NCI-H146 treated with DMSO at 0.1 percent for 48 hours (cell line): ENCODE results near the gene ZSWIM6.

Experiments used
- DNase-seq: peaks from one replicate; lab custom pipeline; 2025; ENCODE audit not compliant: unreplicated experiment; lab: John Stamatoyannopoulos, UW

ZSWIM6 gene

DNA sequence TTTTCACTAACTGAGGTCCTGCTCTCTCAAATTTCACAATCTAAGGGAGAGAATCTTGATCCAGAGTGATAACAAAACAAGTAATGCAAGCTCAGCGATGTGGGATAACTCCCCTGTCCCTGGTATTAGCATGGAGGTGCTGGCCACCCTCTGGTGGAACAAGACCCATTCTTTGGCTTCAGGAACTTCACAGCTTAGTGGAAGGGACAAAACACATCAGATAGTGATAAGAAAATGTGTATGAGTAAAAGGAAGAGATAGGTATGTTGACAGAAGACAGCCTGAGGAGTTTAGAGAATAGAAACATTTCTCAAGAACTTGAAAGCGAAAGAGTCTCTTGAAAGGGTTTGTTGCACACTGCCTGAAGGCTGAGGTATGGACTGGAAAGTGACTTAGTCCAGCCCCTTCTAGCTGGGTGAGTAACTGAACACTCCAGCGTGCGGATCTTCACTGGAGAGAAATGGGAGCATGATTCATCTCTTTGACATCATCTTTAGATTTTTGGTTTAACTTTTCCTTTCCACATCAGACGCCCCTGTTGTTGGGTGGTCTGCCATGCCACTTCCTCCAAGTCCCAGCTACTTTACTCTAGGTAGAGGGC lies 25.4 kb upstream of the ZSWIM6 start:
- no peak for DNase-seq

- no peak for DNase-seq
These were observed 24.9 kb upstream of the ZSWIM6 start for GRCh38 chr5:61307191-61307590.

GRCh38 chr5:61307611-61308010 lies 24.4 kb upstream of the ZSWIM6 start:
- DNase-seq, result no peak

GRCh38 chr5:61308712-61309111 lies 23.3 kb upstream of the ZSWIM6 start:
- no peak for DNase-seq

DNA sequence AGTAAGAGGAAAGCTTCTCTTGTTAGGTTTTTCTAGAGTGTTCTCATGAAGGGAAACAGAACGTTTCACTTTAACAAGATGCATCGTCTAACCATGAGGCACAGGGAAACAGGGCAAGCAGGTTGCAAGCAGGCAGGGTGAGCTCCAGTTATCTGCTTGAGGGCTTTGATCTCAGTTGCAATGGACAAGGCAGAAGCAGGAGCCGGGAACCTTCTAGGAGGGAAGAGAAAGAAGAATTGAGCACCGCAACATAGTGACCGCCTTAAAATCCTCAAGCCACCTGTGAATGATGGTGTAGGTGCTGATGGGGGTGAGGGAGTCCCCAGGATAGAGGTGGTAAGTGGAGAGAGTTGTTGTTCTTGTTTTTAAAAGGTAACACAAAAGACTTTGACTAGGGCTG lies 22.9 kb upstream of the ZSWIM6 start:
- no peak for DNase-seq

- DNase-seq, result peak; percentile 74
These were observed 20.9 kb upstream of the ZSWIM6 start for GRCh38 chr5:61311056-61311610.

- DNase-seq, result no peak
These were observed 19.9 kb upstream of the ZSWIM6 start for GRCh38 chr5:61311836-61312808.

- DNase-seq, result no peak
These were observed 17.9 kb upstream of the ZSWIM6 start for GRCh38 chr5:61313960-61314681.

DNA sequence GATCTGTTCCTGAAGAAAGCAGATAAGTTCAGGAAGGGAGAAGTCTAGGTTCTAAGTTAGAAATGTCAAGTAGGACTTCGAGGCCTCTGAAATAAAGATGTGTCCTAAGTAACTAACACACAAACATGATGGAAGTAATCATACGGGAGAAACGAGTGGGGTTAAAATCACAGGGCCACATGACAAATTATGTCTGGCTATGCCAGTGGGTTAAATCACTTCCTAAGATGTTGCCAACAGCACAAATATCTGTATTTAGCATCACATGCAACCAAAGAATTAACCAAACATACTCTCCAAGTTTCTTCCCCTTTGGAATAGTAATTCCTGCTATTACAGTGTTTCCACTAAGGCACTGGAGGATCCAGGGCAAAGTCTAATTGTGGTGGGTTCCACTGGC lies 13.7 kb upstream of the ZSWIM6 start:
- no peak for DNase-seq

DNA sequence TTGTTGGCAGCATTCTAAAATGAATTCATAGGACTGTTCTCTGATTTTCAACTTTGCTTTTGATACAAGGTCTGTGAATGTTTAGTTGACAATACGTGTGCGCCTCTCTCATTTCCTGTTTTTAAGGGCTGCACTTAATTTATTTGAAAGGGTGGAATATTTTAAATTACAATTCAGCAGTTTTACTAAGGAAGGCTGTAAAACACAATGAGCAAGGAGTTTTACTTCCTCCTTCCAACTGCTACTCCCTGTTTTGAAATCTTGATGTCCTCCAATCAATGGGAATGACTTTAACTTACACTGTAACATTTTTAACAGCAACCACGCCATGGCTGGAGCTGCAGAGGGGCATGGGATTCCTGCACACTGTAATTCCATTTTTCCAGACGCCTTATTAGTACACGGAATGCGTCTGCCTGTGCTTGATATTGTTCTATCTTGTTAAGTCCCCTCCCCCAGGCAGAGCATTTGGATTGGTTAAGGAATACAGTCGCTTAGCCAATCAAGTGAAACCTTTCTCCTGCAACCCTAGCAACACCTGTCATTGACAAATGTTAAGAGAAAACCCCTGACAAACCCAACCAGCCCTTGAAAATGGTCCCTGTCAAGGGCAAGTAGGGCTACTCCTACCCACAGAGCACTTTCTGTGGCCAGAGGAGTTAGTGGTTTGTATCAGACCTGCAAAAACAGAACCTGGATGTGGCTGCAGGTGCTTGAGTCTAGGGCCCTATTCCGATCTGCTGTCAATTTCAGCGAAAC lies 12.5 kb upstream of the ZSWIM6 start:
- DNase-seq, result no peak

GRCh38 chr5:61320860-61321259 lies 11.2 kb upstream of the ZSWIM6 start:
- DNase-seq, result no peak

GRCh38 chr5:61321669-61322068 lies 10.4 kb upstream of the ZSWIM6 start:
- DNase-seq, result no peak

DNA sequence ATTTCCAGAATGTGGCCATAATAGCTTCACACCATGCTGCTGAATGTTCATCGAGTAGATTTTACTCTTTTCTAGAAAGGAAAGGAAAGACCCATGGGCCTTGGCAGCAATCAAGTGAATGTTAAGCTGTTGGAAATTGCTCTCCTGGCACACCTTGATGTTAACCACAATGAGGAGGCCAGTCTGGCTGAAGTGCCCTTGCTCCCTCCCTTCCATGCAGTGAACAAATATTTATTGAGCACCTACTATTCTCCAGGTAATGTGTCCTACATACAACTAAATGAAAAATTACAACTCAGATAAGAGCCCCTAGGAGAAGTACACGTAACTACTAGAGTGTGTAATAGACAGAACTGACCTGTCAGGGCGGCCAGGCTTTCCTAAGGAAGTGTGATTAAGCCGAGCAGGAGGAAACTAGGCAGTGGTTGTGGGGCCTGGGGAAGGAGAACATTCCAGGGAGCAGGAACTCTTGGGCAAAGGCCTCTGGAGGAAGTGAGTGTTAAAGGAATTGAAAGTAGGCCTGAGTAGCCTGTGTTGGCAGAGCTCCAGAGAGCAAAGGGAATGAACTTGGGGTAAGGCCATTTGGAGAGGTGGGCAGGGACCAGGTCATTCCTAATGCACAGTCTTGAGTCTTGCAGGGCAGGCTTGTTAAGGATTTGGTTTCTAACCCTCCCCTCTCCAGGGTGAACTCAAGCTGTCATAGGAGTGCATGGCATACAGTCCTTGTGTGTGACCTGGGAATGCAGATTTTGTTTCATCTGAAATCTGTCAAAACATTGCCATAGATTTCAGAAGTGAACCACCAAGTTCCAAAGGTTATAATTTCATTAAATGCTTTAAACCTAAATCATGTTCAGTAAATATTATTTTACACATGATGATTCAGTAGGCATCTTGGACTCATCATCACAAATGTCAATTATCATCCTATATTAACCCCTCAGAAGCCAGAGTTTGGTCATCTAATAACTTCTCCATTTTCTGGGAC lies 9.0 kb upstream of the ZSWIM6 start:
- DNase-seq, result no peak

GRCh38 chr5:61327760-61328753 lies 4.0 kb upstream of the ZSWIM6 start:
- DNase-seq, result no peak

DNA sequence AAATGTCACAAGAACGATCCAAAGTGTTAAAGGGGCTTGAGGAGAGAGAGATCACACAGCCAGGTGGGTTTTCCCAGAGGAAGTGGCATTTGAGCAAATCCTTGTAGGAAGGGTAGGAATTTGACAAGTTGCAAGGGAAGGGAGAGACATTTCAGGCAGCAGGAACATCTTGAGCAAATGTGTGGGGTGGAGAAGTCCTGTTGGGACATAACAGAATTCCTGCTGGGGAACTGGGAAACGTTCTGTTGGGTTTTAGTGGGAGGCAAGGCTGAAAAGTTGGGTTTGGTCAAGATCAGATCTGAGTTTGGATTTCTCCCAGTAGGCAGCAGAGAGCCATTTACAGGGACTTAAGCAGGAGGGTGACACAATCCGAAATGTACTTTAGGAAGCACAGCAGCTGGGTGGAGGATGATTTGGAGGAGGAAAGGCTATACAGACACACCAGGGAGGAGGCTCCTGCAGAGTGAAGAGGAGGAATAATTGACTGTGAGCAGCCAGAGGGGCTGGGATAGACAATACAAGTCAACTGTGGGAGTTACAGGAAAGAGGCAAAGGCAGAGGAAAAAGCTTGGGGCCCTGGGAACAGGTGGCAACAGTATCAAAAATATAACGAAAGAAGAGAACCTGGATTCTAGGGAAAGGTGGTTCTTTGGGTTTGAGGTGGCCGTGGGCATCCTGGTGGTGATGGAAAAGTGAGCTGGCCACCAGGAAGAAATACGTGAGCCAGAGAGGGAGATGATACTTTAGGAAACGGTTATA lies 3.1 kb upstream of the ZSWIM6 start:
- DNase-seq, result no peak

DNA sequence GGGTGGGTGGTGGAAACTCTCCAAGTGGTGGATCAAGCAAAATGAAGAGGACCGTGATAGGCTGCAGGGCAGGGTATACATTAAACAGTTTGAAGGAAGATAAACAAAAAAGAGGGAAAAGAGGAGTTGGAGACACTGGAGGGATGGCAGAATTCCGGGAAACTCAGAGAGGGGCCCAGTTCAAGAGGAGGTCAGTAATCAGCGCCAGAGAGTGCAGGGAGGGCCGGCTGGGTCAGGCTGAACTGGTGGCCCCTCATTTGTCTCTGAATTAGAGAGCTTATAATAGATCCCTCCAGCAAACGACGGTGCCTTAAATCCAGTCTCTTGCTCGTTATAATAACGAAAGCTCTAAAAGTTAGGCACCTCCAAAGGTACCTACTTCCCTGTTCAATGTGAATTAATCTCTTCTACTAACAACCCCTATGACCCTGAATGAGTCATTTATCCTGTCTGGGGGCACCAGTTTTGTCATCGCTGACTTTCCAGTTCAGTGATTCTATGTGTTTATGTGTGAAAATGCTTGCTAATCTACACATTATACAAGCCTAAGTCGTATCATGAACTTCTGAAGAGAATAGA lies 2.4 kb upstream of the ZSWIM6 start:
- no peak for DNase-seq

- peak; percentile 54 for DNase-seq
These were observed 1.7 kb upstream of the ZSWIM6 start for GRCh38 chr5:61330341-61330844.
